ENCODE data around the gene GSTO2.

- TF ChIP-seq CTCF (conservative IDR thresholded peaks at IDR 0.05; ENCODE audit: low read length) (no peak), EZH2phosphoT487 (IDR thresholded peaks at IDR 0.05; ENCODE audit: borderline replicate concordance) (no peak)
These were observed 33.2 kb upstream of the GSTO2 start for GRCh38 chr10:104235801-104236200.

Data from Loucy (cell line).